Right forelimb (tissue), 1 donor: ENCODE results near the gene LDLRAD3.
A peak's percentile ranks its signal among the peaks of the same experiment; 100 is the strongest.

Source experiments
- DNase-seq: peaks from one replicate; pipeline ENCODE4 v3.0.0-alpha.2; 2018

Gene LDLRAD3

DNA sequence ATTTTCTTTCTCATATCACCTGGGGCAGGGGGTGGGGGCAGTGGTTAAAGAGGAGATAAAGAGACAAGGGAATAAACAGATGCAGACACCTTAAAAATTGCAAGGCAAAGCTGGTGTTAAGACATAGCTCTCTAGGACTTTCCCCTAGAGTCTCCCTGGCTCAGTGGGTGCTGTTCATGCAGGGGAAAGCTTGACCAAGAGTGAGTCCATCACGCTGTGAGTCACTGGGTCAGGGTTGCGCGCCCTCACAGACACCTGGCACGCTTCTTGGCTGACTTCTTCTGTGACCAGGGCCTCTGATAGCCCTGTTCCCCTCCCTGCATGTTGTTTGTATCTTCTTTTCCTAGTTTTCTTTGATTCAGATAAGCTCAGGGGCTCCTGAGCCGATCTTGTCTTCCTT lies 313.5 kb downstream of the LDLRAD3 start:
- DNase-seq, result no peak

DNA sequence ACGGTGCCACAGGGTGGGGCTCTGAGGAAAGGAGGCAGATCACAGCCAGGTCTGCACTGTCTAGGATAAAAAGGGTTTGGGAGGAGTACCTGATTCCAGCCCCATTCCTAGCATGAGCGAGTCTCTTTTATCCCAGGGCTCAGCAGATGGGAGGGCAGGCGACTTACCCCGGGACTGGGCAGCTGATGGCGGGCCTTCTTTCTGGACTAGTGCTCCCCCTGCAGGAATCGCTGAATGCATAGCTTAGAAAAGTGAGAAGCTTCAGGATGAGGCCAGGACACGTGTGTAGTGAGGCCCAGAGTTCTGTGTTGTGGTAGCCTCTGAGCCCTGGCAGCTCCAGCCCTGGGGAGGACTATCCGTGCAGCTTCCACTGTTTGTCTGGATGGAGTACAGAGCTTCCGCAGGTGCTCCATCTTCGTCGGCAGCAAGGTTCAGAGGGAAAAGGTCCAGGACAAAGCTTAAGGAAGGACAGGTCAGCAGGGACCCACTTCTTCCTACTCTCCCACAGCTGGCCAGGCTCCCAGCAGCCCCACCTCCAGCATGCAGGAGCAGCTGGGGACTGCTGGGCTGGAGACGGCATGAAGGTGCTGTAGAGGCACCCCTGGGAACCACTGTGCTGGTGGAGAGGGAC lies 315.0 kb downstream of the LDLRAD3 start:
- peak; percentile 66 for DNase-seq

DNA sequence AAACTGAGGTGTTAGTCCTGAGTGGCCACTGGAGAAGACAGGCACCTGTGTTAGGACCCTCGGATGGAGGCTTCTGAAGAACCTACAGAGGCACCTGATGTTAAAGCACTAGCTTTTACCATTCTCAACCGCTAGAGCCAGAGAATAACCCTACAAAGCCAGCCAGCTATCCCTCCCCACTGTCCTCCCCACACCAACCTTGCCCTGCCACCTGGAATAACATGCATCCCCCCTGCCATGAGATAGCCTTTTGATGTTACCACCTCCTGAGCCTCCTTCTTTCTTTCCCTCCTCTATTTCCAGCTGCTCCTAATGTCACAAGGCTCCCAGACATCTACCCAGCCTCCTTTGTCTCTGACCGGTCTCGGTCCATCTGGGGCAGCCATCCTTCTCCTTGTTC lies 317.2 kb downstream of the LDLRAD3 start:
- peak; percentile 15 for DNase-seq

GRCh38 chr11:36264011-36264972 lies 320.4 kb downstream of the LDLRAD3 start:
- peak; percentile 33 for DNase-seq

- peak; percentile 23 for DNase-seq
Measured at GRCh38 chr11:36264973-36265344, 321.1 kb downstream of the LDLRAD3 start.

- peak; percentile 71 for DNase-seq
Measured at GRCh38 chr11:36265793-36266628, 322.1 kb downstream of the LDLRAD3 start.

DNA sequence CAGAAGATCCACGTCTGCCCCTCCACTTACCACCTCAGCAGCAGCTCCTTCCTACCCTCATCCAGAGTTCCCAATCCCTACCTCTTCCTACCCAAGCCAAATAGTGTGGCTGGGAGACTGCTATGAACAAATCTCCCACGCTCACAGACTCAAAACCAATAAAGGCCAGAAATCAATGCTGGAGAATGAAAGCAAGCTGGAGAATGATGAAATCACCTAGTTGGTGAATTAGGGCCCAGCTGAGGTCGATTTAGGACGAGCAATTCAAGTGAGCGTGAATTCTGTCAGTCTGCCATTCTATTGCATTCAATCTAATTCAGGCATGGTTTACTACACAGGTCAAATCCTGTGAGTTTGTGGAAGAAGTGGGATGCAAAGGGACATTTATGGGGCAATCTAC lies 322.9 kb downstream of the LDLRAD3 start:
- peak; percentile 33 for DNase-seq

DNA sequence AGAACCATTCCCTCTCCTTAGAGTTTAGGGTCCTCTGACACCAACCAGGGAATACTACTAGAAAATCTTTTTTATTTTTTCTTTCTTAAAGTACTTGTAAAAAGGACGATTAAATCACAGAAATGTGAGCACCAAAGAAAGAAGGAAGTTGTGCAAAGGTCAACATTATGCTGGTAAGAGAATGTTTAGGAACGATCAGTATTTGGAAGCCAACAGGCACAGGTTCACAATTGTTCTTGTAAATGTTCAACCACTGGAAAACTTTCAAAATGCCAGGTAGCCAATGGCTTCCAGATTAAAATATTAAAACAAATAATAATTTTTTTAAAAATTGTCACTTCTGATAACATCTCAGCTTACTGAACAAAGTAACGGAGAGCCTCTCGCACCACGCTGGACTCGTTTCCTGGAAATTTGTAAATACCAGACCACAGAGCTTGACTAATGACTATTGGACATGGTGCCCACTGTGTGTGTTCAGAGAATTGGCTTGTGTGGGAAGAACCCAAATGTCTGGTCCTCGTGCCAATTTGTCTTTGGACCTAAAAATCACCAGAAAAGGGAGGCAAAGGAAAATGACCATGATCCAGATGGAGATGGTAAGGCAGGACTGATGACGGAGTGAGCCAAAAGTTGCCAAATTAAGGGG lies 324.6 kb downstream of the LDLRAD3 start:
- no peak for DNase-seq

DNA sequence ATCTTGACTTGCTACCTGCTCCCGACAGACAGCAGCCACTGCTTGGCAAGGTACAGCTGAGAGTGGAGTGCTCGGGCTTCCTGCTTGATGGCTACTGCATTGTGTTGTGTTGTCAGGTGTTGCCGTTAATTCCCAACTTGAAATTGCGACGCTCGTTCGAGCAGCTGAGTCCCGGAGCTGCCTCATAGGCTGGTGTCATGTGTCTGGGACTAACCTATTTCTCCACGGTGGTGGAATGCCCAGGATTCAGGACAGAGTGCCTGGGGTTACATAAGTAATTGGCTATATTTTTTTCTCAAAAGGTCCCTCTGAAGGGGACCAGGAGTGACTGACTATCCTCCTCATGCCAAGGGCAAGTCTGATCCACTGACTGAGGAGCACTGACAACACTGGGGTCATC lies 326.8 kb downstream of the LDLRAD3 start:
- DNase-seq, result peak; percentile 17

DNA sequence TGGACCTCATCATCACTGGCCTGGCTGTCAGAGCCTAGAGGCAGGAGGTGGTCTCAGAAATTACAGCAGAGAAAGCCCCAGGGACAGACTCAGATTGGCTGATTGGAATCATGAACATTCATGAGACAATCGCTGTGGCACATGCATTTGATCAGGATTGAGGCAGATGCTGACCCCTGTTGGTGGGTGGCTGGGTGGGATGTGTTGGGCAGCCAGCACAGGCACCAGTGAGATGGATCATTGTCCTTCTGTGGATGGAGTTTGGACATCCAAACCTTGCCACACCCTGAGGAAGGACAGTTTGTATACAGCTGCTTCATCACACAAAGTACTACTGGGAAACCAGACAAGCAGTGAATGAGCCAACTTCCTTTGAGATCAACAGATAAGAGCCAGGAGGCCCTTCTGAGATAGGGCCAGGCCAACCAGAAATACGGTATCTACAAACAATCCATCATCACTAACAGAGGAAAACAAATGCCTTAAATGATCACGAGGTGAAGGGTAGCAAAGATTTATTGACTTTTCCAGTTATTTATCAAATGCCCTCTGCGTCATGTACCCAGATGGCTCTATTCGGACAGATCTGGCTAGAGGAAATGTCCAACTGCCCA lies 328.0 kb downstream of the LDLRAD3 start:
- peak; percentile 23 for DNase-seq

DNA sequence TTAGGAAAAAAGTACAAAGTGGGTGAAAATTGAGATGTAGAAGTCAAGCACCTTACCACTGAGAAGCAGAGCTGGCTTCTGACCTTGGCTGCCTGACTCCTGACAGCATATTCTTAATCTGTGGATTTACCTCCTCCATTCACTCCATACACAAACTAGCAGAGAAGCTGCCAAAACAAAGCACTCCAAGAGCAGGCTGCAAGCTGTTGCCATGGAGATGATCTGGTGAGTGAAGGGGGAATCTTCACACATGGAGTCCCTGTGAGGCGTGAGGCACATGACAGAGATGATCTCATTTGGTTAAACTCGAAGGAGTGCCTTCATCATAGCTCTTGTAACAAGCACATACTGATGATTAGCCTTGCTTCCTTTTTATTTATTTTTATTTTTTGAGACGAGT lies 329.2 kb downstream of the LDLRAD3 start:
- DNase-seq, result peak; percentile 19

- peak; percentile 48 for DNase-seq
Measured at GRCh38 chr11:36274414-36274813, 330.6 kb downstream of the LDLRAD3 start.

DNA sequence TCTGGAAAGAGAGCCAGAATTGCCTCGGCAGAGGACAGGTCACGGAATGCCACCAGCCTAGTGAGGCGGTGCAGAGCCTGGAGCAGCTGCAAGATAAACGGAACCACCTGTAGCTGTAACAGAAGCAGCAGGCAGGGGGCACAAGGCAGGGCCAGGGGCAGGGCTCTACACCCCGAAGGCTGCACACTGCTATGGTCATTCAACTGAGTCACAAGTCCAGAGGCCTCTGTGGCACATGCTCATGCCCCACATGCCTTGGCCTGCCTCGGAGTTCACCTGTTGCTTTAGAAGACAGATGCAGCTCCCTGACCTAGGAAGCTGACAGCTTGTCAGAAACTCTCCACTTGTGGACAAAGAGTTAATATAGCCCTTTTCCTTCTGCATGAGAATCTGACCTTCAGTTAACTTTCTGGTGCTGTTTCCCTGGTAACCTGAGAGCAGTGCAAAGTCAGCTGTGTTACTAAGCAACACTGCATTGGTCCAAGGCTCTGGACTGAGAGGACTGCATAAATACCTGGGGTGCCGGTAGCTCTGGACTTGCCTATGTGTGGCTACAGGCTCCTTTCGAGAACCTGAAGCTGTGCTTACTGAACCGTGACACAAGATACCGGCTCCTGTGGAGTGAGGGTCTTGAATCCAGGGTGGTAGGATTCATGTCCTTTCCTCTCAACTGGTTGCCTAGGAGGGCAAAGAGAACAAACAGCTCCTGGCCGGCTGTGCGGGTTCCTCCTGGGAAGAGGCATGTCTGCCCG lies 334.8 kb downstream of the LDLRAD3 start:
- peak; percentile 20 for DNase-seq

DNA sequence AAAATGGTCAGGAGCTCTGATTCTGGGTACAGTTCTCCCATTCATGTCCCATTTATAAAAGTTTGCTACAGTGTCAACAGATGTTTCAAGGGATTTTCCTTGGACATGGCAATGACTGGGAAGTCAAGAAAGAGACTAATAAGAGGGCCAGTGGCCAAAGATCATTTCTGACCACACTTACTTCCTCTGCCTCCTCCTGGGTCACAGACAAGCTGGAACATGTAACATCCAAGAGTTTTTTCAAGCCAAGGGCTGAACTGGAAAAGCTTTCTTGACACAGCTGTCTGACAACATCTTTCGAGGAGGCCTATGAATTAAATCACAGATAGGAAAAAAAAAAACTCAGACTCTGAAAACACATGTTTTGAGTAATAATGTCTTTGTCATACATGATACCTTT lies 336.7 kb downstream of the LDLRAD3 start:
- DNase-seq, result no peak
